Measurements from ENCODE around the gene PPP1R9A.

DNA sequence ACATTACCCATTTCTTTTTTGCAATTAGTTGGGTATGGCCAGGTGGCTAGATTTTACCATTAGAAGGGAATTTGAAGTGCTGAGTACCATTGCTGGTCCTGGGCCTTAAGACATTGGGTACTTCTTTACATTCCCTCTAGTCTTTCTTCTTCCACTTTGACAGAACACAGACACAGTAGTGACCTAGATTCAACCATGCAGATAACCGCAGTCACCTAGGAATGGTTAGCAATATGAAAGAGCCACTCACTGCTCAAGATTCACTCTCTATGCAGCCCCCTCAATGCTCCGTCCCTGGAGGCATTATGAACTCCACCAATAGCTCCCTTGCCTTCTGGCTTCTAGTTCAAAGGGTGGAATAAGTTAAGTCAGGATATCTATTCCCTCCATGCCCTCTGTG is 433.1 kb downstream of the PPP1R9A start:
- TF ChIP-seq, protein P1, sequence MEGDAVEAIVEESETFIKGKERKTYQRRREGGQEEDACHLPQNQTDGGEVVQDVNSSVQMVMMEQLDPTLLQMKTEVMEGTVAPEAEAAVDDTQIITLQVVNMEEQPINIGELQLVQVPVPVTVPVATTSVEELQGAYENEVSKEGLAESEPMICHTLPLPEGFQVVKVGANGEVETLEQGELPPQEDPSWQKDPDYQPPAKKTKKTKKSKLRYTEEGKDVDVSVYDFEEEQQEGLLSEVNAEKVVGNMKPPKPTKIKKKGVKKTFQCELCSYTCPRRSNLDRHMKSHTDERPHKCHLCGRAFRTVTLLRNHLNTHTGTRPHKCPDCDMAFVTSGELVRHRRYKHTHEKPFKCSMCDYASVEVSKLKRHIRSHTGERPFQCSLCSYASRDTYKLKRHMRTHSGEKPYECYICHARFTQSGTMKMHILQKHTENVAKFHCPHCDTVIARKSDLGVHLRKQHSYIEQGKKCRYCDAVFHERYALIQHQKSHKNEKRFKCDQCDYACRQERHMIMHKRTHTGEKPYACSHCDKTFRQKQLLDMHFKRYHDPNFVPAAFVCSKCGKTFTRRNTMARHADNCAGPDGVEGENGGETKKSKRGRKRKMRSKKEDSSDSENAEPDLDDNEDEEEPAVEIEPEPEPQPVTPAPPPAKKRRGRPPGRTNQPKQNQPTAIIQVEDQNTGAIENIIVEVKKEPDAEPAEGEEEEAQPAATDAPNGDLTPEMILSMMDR (conservative IDR thresholded peaks at IDR 0.05; ENCODE audit: low read length) = no peak
- no peak for TF ChIP-seq EZH2phosphoT487 (IDR thresholded peaks at IDR 0.05; ENCODE audit: borderline replicate concordance)
